NCI-H510A (cell line): ENCODE measurements around the gene PRKAG2.

Experiments
- DNase-seq: peaks from one replicate; lab custom pipeline; 2025; lab: John Stamatoyannopoulos, UW

The PRKAG2 gene

DNA sequence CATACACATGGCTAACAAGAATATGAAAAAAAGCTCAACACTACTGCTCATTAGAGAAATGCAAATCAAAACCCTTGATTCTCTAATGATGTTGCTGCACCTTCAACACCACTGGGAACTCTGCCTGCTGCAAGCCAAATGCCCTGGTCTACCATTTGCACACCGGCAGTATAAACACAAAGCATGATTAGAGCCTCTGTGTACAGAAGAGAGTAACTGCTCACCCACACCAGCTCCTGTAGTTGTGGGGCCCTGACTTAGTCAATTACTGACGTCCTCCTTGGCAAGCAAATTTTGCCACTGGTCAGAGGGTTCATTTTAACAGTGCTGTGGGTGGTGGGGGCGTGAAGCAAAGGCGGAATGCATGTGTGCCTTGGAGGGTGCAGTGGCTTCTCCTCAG is 261.1 kb downstream of the PRKAG2 start:
- DNase-seq = no peak

DNA sequence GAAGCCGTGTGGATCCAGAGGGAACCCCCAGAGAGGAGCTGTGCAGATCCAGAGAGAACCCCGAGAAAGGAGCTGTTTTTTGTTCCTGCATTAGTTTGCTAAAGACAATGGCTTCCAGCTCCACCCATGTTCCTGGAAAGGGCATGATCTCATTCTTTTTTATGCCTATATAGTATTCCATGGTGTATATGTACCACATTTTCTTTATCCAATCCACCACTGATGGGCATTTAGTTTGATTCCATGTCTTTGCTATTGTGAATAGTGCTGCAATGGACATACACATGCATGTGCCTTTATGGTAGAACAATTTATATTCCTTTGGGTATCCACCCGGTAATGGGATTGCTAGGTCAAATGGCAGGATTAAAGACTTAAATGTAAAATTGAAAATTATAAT is 261.9 kb downstream of the PRKAG2 start:
- DNase-seq = no peak

DNA sequence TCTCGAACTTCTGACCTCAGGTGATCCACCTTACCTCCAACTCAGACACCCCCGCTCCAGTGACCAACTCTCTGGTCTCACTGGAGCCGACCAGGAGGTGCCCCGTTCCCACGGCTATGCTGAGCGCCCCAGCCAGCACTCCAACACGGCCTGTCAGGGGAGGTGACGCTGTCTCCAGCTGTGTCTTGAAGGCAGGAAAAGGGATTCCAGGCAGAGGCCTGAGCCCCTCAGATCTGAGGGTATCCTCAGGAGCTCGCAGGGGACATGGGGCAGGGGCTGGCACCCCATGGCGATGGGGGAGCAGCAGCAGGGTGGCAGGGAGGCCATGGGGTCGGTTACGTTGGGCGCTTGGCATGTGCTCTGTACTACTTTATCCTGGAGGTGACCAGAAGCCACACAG is 262.9 kb downstream of the PRKAG2 start:
- DNase-seq = no peak

DNA sequence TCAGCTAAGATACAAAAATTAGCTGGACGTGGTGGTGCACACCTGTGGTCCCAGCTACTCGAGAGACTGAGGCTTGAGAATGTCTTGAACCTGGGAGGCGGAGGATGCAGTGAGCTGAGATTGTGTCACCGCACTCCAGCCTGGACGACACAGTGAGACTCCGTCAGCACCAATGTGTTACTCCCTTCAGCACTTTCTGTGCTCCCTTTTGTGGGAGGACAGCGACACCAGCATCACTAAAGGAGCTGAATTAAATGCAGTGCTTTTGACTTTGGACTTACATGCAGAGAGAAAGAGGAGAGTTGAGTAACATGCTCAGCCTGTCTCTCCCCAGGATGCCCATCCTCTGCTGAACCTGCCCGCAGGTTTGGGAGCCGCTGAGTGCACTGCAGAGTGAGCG is 265.0 kb downstream of the PRKAG2 start:
- DNase-seq = no peak

DNA sequence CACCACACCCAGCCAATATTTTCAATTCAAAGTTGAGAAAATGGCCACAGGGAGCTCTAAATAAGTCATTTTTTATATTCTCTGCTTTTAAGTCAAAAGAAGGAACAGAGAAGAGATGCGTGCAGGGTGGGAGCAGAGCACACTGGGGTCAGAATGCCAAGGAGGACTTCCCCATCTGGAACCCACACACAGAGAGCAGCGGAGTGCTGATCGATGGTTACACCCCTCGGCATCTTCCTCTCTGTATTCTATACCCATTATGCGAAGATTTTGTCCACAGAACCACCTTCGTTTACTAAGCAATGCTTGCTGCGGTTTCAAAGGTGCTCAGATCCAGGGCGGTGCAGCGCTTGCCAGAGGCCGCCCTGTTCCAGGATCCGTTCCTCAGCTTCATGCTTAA is 265.9 kb downstream of the PRKAG2 start:
- DNase-seq = no peak

DNA sequence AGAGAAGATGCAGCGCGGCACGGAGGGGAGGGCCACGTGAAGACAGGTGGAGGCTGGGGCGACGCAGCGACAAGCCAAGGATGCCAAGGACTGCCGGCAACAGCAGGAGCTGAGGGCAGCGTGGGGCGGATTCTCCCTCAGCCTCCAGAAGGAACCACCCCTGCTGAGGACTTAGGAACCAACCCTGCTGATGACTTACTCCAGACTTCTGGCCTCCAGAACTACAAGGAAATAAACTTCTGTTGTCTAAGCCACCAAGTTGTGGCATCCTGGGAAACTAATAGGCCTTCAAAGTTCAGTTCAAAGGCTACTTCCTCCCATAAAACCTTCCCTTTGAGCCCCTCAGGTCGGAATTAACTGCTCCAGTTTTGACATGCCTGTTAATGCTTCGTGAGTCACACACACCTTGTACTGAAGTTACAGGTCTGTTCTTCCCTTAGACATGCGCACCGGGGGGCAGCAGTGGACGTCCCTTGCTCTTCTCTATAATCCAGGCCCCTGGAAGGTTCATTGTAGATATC is 268.8 kb downstream of the PRKAG2 start:
- DNase-seq = no peak

DNA sequence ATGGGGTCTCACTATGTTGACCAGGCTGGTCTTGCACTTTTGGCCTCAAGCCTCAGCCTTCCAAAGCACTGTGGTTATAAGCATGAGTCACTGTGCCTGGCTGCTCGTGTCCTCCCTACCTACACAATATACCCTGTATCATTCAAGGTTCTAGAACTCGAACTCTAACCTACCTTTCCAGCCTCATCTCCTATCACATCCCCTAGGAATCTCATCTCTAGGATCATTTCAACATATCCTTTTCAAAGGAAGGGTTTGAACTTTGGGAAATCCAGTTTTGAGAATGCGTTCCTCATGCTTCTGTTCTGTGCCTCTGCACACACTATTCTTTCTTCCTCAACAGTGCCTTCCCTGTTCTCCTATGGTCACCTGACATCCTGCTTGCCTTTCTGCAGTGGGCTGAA is 269.4 kb downstream of the PRKAG2 start:
- no peak for DNase-seq

DNA sequence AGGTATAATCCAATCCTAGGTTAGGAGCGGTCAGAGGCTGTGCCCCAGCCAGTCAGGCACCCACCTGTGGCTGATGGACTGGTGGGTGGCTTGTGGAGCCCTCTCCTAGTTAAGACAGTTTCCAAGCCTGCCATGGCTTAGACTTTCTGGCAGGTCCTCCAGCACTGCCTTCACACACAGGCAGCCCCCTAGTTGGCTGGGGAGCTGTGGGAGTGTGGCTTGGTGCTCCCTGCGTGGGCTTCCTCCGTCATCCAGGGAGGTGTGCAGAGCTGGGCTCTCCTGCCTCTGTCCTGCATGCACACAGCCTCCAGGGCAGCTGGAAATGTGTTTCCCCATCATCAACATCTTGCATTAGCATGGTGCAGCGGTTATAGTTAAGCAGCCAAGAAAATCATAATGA is 273.0 kb downstream of the PRKAG2 start:
- no peak for DNase-seq

DNA sequence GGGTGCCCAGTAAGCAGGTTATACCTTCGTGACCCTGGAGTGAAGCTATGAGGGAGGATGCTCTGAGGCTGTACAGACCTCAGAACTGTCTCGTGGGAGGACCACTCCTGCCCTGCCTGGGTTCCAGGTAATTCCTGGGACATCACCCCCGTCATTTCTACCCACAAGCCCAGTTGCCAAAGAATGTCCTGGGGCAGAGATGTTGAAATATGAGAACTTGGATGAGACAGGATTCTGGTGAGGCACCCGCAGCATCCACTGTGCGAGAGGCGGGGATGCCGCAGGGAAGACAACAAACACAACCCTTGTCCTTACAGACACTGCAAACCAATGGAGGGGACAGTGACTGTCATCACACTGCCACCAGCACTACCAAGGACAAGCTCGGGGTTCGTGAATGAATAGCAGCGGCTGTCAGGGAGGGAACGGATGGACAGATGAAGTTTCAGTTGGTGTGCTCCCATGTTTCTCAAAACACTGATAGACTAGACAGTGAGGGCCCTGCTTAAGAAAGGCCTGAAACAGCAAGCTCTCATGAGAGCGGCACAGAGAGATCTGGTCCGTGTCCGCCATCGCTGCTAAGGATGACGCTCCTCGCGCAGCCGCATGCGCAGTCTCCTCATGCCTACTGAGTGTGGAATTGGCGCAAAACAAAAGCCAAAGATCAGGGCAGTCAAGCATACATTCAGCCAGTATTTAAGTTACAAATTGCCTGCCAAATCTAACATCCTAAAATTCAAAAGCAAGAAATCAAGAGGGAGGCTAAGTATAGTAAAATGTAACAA is 275.2 kb downstream of the PRKAG2 start:
- DNase-seq = no peak

DNA sequence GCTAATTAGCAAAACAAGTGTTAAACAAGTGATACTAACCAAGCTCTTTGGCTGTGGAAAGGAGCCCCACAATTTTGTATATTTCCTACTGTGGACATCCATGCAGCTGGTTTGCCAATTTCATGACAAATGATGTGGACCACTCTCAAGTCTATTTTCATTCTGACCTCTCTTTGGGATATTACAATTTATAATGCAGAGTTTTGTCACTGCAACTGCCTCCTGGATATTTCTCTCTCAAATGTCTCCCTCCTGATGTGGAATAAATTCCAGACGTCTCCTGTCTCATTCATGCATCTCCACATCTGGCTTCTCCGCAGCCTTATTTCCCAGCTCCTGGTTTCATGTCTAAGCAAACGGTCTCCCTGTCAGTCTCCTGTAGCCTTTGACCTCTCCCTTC is 276.6 kb downstream of the PRKAG2 start:
- no peak for DNase-seq

DNA sequence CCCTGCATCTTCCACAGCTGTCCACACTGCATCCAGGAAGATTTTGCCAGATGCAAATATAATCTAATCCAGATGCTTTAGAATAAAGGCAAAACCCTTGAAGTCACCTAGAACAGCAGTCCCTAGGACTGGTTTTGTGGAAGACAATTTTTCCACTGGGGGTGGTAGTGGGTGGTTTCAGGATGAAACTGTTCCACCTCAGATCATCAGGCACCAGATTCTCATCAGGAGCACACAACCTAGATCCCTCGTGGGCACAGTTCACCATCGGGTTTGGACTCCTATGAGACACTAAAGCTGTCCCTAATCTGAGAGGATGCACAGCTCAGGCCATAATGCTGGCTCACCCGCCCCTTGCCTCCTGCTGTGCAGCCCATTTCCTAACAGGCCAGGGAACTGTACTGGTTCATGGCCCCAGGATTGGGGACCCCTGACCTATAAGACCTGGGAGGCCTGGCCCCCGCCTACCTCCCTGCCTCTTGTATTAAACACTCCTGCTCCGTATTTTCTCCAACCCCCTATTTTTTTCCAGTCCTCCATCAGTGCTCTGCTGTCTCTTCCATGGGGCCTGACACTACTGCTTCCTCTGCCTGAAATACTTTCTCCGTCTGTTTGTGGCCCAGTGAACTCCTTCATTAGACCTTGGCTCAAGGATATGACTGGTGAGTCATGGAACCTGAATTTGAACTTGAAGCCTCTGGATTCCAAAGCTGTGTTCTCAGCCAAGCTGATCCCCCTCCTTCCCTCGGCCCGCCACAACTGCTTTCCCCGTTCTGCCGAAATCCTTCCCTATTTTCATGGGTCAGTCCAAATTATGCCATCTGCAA is 277.3 kb downstream of the PRKAG2 start:
- DNase-seq = no peak

DNA sequence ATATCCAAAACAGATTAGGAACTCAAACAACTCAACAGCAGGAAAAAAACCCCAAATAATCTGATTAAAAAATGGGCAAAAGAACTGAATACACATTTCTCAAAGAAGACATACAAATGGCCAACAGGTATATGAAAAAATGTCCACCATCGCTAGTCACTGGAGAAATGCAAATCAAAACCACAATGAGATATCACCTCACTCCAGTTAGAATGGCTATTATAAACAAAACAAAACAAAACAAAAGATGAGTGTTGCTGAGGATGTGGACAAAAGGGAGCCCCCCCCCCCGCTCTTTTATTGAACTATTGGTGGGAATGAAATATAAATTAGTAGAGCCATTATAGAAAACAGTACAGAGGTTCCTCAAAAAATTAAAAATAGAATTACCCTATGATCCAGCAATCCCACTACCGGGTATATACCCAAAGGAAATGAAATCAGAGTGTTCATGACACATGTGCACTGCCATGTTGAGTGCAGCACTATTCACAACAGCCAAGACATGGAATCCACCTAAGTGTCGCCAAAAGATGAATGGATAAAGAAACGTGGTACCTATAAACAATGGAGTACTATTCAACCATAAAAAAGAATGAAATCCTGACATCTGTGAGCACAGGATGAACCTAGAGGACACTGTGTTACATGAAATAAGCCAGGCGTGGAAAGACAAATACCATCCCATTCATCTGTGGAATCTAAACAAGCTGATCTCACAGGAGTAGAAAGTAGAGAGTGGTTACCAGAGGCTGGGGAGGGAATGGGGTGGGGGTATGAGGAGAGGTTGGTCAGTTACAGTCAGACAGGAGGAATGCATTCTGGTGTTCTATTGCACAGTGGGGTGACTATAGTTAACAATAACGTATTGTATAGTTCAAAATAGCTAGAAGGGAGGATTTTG is 279.1 kb downstream of the PRKAG2 start:
- DNase-seq = no peak

DNA sequence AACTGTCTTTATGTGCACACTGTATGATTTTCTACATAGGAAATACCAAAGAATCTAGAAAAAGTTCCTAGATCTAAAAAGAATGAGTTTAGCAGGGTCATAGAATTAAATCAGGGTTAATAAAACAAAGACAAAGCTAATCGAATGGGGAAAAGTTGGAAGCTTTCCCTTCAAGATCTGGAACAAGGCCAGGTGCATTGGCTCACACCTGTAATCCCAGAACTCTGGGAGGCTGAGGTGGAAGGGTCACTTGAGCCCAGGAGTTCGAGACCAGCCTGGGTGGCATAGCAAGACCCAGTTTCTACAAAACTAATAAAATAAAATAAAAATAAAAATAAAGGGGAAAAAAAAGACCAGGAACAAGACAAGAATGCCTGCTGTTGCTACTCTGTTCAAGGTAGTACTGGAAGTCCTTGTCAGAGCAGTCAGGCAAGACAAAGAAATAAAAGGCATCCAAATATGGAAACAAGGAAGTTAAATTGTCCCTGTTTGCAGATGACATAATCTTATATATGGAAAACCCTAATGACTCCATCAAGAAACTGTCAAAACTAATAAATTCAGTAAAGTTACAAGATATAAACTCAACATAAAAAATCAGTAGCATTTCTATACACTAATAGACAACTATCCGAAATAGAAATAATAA is 281.1 kb downstream of the PRKAG2 start:
- DNase-seq = no peak

DNA sequence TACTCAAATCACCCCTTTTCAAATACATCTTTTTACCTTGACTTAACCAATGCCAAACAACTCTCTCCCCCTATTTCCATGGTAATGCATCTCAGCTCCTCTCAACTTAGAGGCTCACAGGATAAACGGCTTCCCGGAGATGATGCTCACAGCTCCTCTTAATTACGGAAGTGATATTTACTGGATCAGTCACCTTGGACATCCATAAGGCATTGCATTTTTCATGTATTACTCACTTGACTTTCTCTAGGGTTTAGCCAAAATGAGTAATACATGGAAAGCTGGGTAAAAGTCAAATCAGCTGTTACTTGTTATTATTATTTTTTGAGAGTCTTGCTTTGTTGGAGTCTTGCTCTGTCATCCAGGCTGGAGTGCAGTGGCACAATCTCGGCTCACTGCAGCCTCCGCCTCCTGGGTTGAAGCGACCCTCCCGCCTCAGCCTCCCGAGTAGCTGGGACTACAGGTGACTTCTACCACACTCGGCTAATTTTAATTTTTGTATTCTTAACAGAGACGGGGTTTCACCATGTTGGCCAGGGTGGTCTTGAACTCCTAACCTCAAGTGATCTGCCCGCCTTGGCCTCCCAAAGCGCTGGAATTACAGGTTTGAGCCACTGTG is 283.9 kb downstream of the PRKAG2 start:
- no peak for DNase-seq

DNA sequence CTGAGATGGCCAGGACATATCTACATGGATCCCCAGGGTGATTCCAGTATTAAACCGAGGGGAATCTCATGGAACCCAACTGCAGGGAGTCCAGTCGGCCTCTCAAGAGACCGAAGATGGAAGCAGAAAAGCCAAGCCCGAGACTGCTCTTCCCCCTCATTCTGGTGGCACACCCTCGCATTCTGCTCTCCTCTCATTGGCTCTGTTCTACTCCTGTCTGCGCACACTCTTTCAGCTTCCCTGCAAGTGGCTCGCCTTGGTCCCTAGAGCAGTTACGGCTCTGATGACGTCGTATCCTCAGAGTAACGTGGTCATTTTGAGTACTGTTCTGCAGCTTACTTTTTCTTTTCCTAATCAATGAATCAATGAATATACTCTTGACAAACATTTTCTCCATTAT is 284.6 kb downstream of the PRKAG2 start:
- DNase-seq = no peak

DNA sequence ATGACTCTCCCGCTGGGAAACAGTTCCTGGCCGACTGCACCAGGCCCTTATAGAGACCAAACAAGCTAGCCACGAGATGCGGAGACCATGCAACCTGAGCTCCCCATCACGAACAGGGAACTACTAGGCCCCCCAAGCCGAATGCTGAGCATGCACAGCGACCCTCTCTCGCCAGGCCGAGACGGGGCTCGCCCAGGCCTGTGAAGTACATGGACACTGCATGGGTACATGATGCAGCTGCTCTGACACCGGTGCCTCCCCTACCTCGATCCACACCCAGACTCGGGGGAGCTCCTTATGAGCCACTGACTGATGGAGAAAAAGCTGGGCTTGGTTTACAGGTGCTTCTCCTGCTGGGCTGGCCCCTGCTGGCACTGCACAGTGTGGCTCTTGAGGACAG is 285.0 kb downstream of the PRKAG2 start:
- DNase-seq = no peak

DNA sequence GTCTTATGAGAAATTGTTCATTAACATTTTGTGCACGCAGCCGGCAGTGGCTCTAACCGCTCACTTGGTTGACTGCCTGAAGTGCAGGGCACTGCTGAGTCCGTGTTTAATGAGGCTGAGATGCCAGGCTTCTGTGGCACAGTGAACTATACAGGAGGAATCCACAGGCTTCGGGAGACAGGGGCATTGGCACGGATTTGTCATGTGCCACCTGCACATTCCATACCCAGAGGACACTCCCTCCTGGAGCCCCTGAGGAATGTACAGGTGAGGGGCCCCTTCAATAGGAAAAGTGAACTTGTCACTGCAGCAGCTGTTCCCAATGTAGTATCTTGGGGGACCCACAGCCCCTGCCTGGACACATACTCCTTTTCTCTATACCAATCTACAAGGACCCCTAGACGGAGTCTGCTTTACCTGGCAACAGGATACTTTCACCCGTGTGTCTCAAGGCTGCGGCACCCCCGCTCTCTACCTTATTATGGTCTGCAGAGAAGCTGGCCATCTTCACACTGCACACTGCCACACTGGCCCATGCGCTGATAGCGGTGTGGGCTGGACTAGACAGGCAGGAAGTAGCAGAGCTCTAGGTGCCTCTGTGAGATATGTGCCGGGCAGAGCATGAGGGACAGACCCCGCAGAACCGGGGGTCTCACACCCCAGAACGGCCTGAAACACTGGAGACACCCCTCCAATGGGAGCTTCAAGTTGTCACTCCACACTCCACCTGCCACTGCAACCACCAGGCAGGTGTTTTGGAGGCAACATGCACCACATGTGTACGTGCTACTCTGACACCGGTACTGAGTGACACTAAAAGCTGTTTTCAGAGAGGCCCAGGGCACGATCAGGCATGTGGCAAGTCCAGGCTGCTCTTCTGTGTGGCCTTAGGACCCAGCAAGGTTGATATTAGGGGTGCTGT is 285.8 kb downstream of the PRKAG2 start:
- no peak for DNase-seq

DNA sequence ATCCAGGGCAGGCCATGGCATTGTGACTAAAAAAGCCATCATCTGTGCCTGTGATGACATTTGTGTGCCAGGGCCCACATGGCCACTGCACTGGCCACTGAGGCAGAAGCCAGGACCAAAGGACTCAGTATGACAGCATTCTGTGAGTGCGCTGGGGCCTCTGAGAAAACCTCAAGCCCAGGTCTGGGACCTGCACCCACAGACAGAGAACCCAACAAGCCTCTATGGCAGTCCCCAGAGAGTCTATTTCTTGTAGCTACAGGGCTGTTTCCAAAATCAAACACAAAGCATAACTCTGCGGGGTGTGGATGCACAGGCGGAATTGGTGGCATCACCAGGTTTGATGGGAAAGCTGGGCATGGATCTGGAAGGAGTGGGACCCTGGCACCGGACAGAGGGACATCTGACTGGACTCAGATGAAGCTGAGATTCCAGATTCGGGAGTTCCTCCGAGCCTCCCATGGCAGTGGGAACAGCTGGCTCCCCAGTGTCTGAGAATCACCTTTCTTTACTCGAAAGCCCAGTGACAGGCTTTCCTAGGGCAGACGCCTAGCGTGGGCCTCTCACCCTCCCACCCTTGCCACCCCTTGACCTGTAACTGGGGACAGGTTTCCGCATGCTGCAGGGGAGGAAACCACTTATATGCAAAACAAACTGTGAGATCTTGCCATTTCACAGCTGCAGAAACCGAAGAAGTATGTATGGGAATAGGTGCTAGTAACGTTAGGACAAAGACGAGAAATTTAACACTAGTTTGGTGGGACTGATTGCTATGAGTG is 286.7 kb downstream of the PRKAG2 start:
- no peak for DNase-seq

DNA sequence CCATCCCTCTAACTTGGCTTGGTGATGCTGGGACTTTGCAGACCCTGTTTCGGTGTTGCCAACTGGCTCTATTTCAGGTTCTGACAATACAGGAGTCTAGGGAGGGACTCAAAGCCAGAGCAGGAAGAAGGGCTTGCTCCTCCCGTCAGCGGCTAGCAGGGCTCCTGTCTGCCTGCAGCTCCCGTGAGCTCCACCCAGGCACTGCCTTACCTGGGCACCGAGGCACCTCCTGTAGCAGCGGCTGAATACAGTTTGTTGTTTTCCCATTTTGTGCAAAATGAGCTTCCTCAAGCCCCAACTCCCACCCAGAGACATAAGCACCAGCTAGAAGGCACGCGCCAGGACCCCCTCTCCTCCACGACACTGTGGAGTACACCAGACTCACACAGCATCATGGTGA is 287.9 kb downstream of the PRKAG2 start:
- no peak for DNase-seq
